GM12892 (cell line): Measurements from ENCODE around the gene AMBRA1.

Source experiments
- POLR2A ChIP-seq: IDR thresholded peaks from 2 replicates; pipeline ENCODE4 v1.6.1; 2011; ENCODE audit warnings: low read depth, low read length, control low read depth
- POLR2AphosphoS5 ChIP-seq: IDR thresholded peaks from 2 replicates; pipeline ENCODE4 v1.6.1; 2011; ENCODE audit warnings: low read depth, low read length, control low read depth

- TF ChIP-seq POLR2AphosphoS5 (no peak), POLR2A (no peak)
These were observed 242.7 kb downstream of the AMBRA1 start for GRCh38 chr11:46351148-46351547.
